AG09309 (cell line): Measurements from ENCODE around the gene ZNF787.

ENCODE experiments used
- DNase-seq: peaks from one replicate; pipeline ENCODE4 v3.0.0-alpha.2; 2010; ENCODE audit warnings: low read depth
- H3K4me3 ChIP-seq: 2 replicates; pipeline ENCODE4 v1.5.1; 2011; ENCODE audit warnings: mild to moderate bottlenecking, low read depth, low read length, moderate library complexity; ENCODE audit not compliant: control insufficient read depth
- TF ChIP-seq, protein P1 (sequence below): IDR thresholded peaks from 2 replicates; pipeline ENCODE4 v1.5.1; 2011; ENCODE audit warnings: mild to moderate bottlenecking, low read depth, low read length, inconsistent platforms; ENCODE audit not compliant: insufficient read depth, control insufficient read depth; ENCODE audit errors: missing control alignments

Gene ZNF787

DNA sequence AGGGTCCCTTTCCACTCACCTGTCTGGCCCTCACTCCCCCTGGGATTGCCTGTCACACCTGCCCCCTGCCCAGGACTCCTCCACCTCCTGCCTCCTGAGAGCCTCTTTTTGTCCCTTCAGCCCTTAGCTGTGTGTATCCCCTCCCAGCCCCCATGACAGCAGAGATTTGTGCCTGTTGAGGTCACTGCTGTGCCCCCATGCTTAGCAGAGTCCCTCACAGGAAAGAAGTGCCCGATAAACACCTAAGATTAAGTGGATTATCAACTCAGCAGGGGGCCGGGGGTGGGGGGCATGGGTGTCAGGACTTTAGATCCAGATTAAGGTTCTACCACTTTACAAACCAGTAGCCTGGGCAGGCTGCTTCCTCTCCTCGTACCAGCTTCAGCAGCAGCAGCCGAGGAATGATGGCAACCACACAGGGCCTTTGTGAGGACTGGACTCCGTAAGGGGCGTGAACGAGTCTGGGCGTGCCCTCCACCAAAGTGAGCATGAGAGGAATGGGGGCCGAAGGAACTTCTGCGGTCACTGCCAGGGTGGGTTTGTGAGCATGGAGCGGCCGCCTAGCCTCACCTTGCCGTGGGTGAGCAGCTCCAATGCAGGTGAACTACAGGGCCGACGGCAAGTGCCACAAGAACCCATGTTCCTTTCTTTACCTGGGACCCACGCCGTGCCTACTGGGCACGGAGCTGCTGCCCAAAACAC lies 36.1 kb downstream of the ZNF787 start:
- no peak overlapping the region for H3K4me3 ChIP-seq
- no peak for DNase-seq
- TF ChIP-seq, protein P1, sequence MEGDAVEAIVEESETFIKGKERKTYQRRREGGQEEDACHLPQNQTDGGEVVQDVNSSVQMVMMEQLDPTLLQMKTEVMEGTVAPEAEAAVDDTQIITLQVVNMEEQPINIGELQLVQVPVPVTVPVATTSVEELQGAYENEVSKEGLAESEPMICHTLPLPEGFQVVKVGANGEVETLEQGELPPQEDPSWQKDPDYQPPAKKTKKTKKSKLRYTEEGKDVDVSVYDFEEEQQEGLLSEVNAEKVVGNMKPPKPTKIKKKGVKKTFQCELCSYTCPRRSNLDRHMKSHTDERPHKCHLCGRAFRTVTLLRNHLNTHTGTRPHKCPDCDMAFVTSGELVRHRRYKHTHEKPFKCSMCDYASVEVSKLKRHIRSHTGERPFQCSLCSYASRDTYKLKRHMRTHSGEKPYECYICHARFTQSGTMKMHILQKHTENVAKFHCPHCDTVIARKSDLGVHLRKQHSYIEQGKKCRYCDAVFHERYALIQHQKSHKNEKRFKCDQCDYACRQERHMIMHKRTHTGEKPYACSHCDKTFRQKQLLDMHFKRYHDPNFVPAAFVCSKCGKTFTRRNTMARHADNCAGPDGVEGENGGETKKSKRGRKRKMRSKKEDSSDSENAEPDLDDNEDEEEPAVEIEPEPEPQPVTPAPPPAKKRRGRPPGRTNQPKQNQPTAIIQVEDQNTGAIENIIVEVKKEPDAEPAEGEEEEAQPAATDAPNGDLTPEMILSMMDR, result no peak

DNA sequence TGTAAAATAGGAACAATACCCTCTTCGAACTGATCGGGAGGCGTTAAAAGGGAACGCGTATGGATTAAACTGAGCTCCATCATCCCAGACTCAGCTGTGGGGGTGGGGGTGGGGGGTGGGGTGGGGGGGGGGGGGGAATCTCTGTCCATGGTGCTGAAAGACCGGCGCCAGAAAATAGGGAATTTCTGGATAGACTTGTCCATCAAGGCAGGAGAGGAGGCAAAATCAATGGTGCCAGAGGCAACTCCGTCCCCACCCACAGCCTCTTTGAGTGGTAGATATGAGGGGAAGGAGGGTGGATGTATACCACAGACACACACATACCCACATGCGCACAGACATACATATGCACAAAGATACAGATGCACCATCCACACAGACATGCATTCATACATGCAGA lies 37.4 kb downstream of the ZNF787 start:
- no peak overlapping the region for H3K4me3 ChIP-seq
- DNase-seq, result no peak
- TF ChIP-seq, protein P1, result no peak

GRCh38 chr19:56080669-56081401 lies 40.3 kb downstream of the ZNF787 start:
- H3K4me3 ChIP-seq, result peak overlapping the region; percentile 43
- TF ChIP-seq, protein P1, result peak; percentile 68

GRCh38 chr19:56079609-56080008 lies 41.5 kb downstream of the ZNF787 start:
- no peak for DNase-seq
- no peak overlapping the region for H3K4me3 ChIP-seq
- TF ChIP-seq, protein P1, result no peak

More at GRCh38 chr19:56080669-56081401, 40.3 kb downstream of the ZNF787 start:
- peak; percentile 42 for DNase-seq

DNA sequence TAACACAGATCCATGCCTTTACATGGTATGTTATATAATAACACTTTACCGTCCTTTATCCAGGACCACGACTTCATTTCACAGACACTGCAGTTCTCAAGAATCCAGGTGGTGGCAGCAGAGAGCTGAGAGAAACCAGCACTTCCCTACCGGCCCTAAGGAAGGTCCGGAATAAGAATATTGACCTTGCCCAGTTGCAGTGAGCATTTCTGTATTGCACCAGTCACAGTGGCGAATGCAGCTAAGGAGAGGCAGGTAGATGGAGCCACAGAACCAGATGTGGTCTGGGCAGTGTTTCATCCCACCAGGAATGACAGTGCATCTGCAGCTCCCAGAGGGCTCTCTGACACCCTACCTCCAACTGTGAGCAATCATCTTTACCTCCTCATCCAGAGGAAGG lies 44.6 kb downstream of the ZNF787 start:
- no peak overlapping the region for H3K4me3 ChIP-seq
- peak; percentile 10 for DNase-seq
- TF ChIP-seq, protein P1, result peak; percentile 87

GRCh38 chr19:56071151-56071550 lies 49.9 kb downstream of the ZNF787 start:
- TF ChIP-seq, protein P1, result peak; percentile 37
- DNase-seq, result no peak
- H3K4me3 ChIP-seq, result no peak overlapping the region
